ENCODE results near the gene FAM236A. TPM values are rescaled to one million over a fixed set of nuclear protein-coding genes. Genes with fewer than 3 reads are reported as not detected.

The FAM236A gene
- total and polyA plus RNA-seq, 9 of the 15 experiments (the other 6 are each of a cell fraction or from before 2014, with no cell fraction given) = not detected

Other genes starting within 250 kb of the FAM236A start
Only the 7 nearest of the 8 such genes appear.
- not detected in 2 replicates for gene DMRTC1B, start 161.3 kb upstream of the FAM236A start, total RNA-seq (2014; rRNA removed)
- gene DMRTC1B, start 161.3 kb upstream of the FAM236A start, total RNA-seq (2014; rRNA removed; fragmentation: Illumina TruSeq; extraction: Trizol) = not detected in 2 replicates
- gene DMRTC1B, start 161.3 kb upstream of the FAM236A start, total RNA-seq (2015; rRNA removed; fragmentation: Illumina TruSeq; extraction: Trizol) = not detected in 2 replicates
- not detected in 2 replicates for gene DMRTC1B, start 161.3 kb upstream of the FAM236A start, total RNA-seq (2021)
- not detected in 2 replicates for gene DMRTC1B, start 161.3 kb upstream of the FAM236A start, polyA plus RNA-seq (2011; rRNA removed)
- gene DMRTC1B, start 161.3 kb upstream of the FAM236A start, polyA plus RNA-seq (2014; fragmentation: Illumina TruSeq; extraction: Trizol) = 0.12 TPM in 1 of 2 replicates, not detected in the other
- under 1 TPM in 1 of 2 experiments, not detected in 1; 0.11 TPM for gene DMRTC1B, start 161.3 kb upstream of the FAM236A start, polyA plus RNA-seq (2014; fragmentation: Nextera tagmentation; extraction: Ambion mirVana)
- not detected in 2 replicates for gene DMRTC1B, start 161.3 kb upstream of the FAM236A start, polyA plus RNA-seq (2014; rRNA removed)
- gene FAM236B, start 155.5 kb upstream of the FAM236A start, total RNA-seq (2014; rRNA removed) = not detected in 2 replicates
- not detected in 2 replicates for gene FAM236B, start 155.5 kb upstream of the FAM236A start, total RNA-seq (2014; rRNA removed; fragmentation: Illumina TruSeq; extraction: Trizol)
- gene FAM236B, start 155.5 kb upstream of the FAM236A start, total RNA-seq (2015; rRNA removed; fragmentation: Illumina TruSeq; extraction: Trizol) = not detected in 2 replicates
- not detected in 2 replicates for gene FAM236B, start 155.5 kb upstream of the FAM236A start, total RNA-seq (2021)
- gene FAM236B, start 155.5 kb upstream of the FAM236A start, polyA plus RNA-seq (2011; rRNA removed) = not detected in 2 replicates
- gene FAM236B, start 155.5 kb upstream of the FAM236A start, polyA plus RNA-seq (2014; fragmentation: Illumina TruSeq; extraction: Trizol) = not detected in 2 replicates
- not detected for gene FAM236B, start 155.5 kb upstream of the FAM236A start, polyA plus RNA-seq (2014; fragmentation: Nextera tagmentation; extraction: Ambion mirVana)
- not detected in 2 replicates for gene FAM236B, start 155.5 kb upstream of the FAM236A start, polyA plus RNA-seq (2014; rRNA removed)
- gene FAM236D, start 130.0 kb upstream of the FAM236A start, total RNA-seq (2014; rRNA removed) = not detected in 2 replicates
- gene FAM236D, start 130.0 kb upstream of the FAM236A start, total RNA-seq (2014; rRNA removed; fragmentation: Illumina TruSeq; extraction: Trizol) = not detected in 2 replicates
- gene FAM236D, start 130.0 kb upstream of the FAM236A start, total RNA-seq (2015; rRNA removed; fragmentation: Illumina TruSeq; extraction: Trizol) = not detected in 2 replicates
- not detected in 2 replicates for gene FAM236D, start 130.0 kb upstream of the FAM236A start, total RNA-seq (2021)
- not detected in 2 replicates for gene FAM236D, start 130.0 kb upstream of the FAM236A start, polyA plus RNA-seq (2011; rRNA removed)
- not detected in 2 replicates for gene FAM236D, start 130.0 kb upstream of the FAM236A start, polyA plus RNA-seq (2014; fragmentation: Illumina TruSeq; extraction: Trizol)
- gene FAM236D, start 130.0 kb upstream of the FAM236A start, polyA plus RNA-seq (2014; fragmentation: Nextera tagmentation; extraction: Ambion mirVana) = not detected
- not detected in 2 replicates for gene FAM236D, start 130.0 kb upstream of the FAM236A start, polyA plus RNA-seq (2014; rRNA removed)
- not detected in 2 replicates for gene FAM236C, start 25.6 kb upstream of the FAM236A start, total RNA-seq (2014; rRNA removed)
- gene FAM236C, start 25.6 kb upstream of the FAM236A start, total RNA-seq (2014; rRNA removed; fragmentation: Illumina TruSeq; extraction: Trizol) = not detected in 2 replicates
- not detected in 2 replicates for gene FAM236C, start 25.6 kb upstream of the FAM236A start, total RNA-seq (2015; rRNA removed; fragmentation: Illumina TruSeq; extraction: Trizol)
- gene FAM236C, start 25.6 kb upstream of the FAM236A start, total RNA-seq (2021) = not detected in 2 replicates
- gene FAM236C, start 25.6 kb upstream of the FAM236A start, polyA plus RNA-seq (2011; rRNA removed) = not detected in 2 replicates
- gene FAM236C, start 25.6 kb upstream of the FAM236A start, polyA plus RNA-seq (2014; fragmentation: Illumina TruSeq; extraction: Trizol) = not detected in 2 replicates
- not detected for gene FAM236C, start 25.6 kb upstream of the FAM236A start, polyA plus RNA-seq (2014; fragmentation: Nextera tagmentation; extraction: Ambion mirVana)
- not detected in 2 replicates for gene FAM236C, start 25.6 kb upstream of the FAM236A start, polyA plus RNA-seq (2014; rRNA removed)
- gene DMRTC1, start 5.6 kb downstream of the FAM236A start, total RNA-seq (2014; rRNA removed) = not detected in 2 replicates
- not detected in 2 replicates for gene DMRTC1, start 5.6 kb downstream of the FAM236A start, total RNA-seq (2014; rRNA removed; fragmentation: Illumina TruSeq; extraction: Trizol)
- gene DMRTC1, start 5.6 kb downstream of the FAM236A start, total RNA-seq (2015; rRNA removed; fragmentation: Illumina TruSeq; extraction: Trizol) = not detected in 2 replicates
- not detected in 2 replicates for gene DMRTC1, start 5.6 kb downstream of the FAM236A start, total RNA-seq (2021)
- gene DMRTC1, start 5.6 kb downstream of the FAM236A start, polyA plus RNA-seq (2011; rRNA removed) = not detected in 2 replicates
- not detected in 2 replicates for gene DMRTC1, start 5.6 kb downstream of the FAM236A start, polyA plus RNA-seq (2014; fragmentation: Illumina TruSeq; extraction: Trizol)
- not detected for gene DMRTC1, start 5.6 kb downstream of the FAM236A start, polyA plus RNA-seq (2014; fragmentation: Nextera tagmentation; extraction: Ambion mirVana)
- gene DMRTC1, start 5.6 kb downstream of the FAM236A start, polyA plus RNA-seq (2014; rRNA removed) = not detected in 2 replicates
- gene PABPC1L2B, start 64.7 kb downstream of the FAM236A start, total RNA-seq (2014; rRNA removed) = not detected in 2 replicates
- gene PABPC1L2B, start 64.7 kb downstream of the FAM236A start, total RNA-seq (2014; rRNA removed; fragmentation: Illumina TruSeq; extraction: Trizol) = not detected in 2 replicates
- not detected in 2 replicates for gene PABPC1L2B, start 64.7 kb downstream of the FAM236A start, total RNA-seq (2015; rRNA removed; fragmentation: Illumina TruSeq; extraction: Trizol)
- not detected in 2 replicates for gene PABPC1L2B, start 64.7 kb downstream of the FAM236A start, total RNA-seq (2021)
- gene PABPC1L2B, start 64.7 kb downstream of the FAM236A start, polyA plus RNA-seq (2011; rRNA removed) = not detected in 2 replicates
- not detected in 2 replicates for gene PABPC1L2B, start 64.7 kb downstream of the FAM236A start, polyA plus RNA-seq (2014; fragmentation: Illumina TruSeq; extraction: Trizol)
- gene PABPC1L2B, start 64.7 kb downstream of the FAM236A start, polyA plus RNA-seq (2014; fragmentation: Nextera tagmentation; extraction: Ambion mirVana) = not detected
- not detected in 2 replicates for gene PABPC1L2B, start 64.7 kb downstream of the FAM236A start, polyA plus RNA-seq (2014; rRNA removed)
- not detected in 2 replicates for gene PABPC1L2A, start 141.3 kb downstream of the FAM236A start, total RNA-seq (2014; rRNA removed)
- not detected in 2 replicates for gene PABPC1L2A, start 141.3 kb downstream of the FAM236A start, total RNA-seq (2014; rRNA removed; fragmentation: Illumina TruSeq; extraction: Trizol)
- not detected in 2 replicates for gene PABPC1L2A, start 141.3 kb downstream of the FAM236A start, total RNA-seq (2015; rRNA removed; fragmentation: Illumina TruSeq; extraction: Trizol)
- not detected in 2 replicates for gene PABPC1L2A, start 141.3 kb downstream of the FAM236A start, total RNA-seq (2021)
- not detected in 2 replicates for gene PABPC1L2A, start 141.3 kb downstream of the FAM236A start, polyA plus RNA-seq (2011; rRNA removed)
- gene PABPC1L2A, start 141.3 kb downstream of the FAM236A start, polyA plus RNA-seq (2014; fragmentation: Illumina TruSeq; extraction: Trizol) = not detected in 2 replicates
- gene PABPC1L2A, start 141.3 kb downstream of the FAM236A start, polyA plus RNA-seq (2014; fragmentation: Nextera tagmentation; extraction: Ambion mirVana) = not detected
- not detected in 2 replicates for gene PABPC1L2A, start 141.3 kb downstream of the FAM236A start, polyA plus RNA-seq (2014; rRNA removed)

All from K562 (cell line).